ENCODE results near the gene DPP7.
"Not testable (repeated sequence)": the region's sequence is repeated elsewhere in the genome, so short reads cannot be mapped to it uniquely, and the experiment has no call there.

Gene DPP7

GRCh38 chr9:137064027-137064879 is 50.3 kb downstream of the DPP7 start:
- H3K9me3 ChIP-seq (ENCODE audit: control insufficient read depth, low read length): no peaks in the 10 kb centered on the region
- H3K4me1 ChIP-seq (ENCODE audit: control insufficient read depth, insufficient read depth, low read length): peaks cover 29% of the 10 kb centered on the region
- H3K27me3 ChIP-seq (ENCODE audit: control insufficient read depth, insufficient read depth, low read length): peaks cover 9% of the 10 kb centered on the region
- no peak overlapping the region for H3K4me3 ChIP-seq (ENCODE audit: low read length)
- H3K9ac ChIP-seq (ENCODE audit: low read length): no peak overlapping the region
- no peaks in the 10 kb centered on the region for H3K36me3 ChIP-seq (ENCODE audit: control insufficient read depth, insufficient read depth, low read length)

- no peak overlapping the region for H3K4me3 ChIP-seq (ENCODE audit: low read length)
- no peaks in the 10 kb centered on the region for H3K9me3 ChIP-seq (ENCODE audit: control insufficient read depth, low read length)
- no peaks in the 10 kb centered on the region for H3K36me3 ChIP-seq (ENCODE audit: control insufficient read depth, insufficient read depth, low read length)
- H3K27me3 ChIP-seq (ENCODE audit: control insufficient read depth, insufficient read depth, low read length): peaks cover 6% of the 10 kb centered on the region
- peaks cover 21% of the 10 kb centered on the region for H3K4me1 ChIP-seq (ENCODE audit: control insufficient read depth, insufficient read depth, low read length)
- no peak overlapping the region for H3K9ac ChIP-seq (ENCODE audit: low read length)
Observed at GRCh38 chr9:137063311-137064026, 51.1 kb downstream of the DPP7 start.

GRCh38 chr9:137062798-137063197 is 51.7 kb downstream of the DPP7 start:
- H3K9ac ChIP-seq (ENCODE audit: low read length); H3K9me3 ChIP-seq (ENCODE audit: control insufficient read depth, low read length); H3K4me3 ChIP-seq (ENCODE audit: low read length); H3K27me3 ChIP-seq (ENCODE audit: control insufficient read depth, insufficient read depth, low read length); H3K36me3 ChIP-seq (ENCODE audit: control insufficient read depth, insufficient read depth, low read length): not testable (repeated sequence)
- peaks cover 15% of the 10 kb centered on the region for H3K4me1 ChIP-seq (ENCODE audit: control insufficient read depth, insufficient read depth, low read length)

- no peak overlapping the region for H3K9ac ChIP-seq (ENCODE audit: low read length)
- no peaks in the 10 kb centered on the region for H3K36me3 ChIP-seq (ENCODE audit: control insufficient read depth, insufficient read depth, low read length)
- no peaks in the 10 kb centered on the region for H3K27me3 ChIP-seq (ENCODE audit: control insufficient read depth, insufficient read depth, low read length)
- peaks cover 17% of the 10 kb centered on the region for H3K4me1 ChIP-seq (ENCODE audit: control insufficient read depth, insufficient read depth, low read length)
- H3K9me3 ChIP-seq (ENCODE audit: control insufficient read depth, low read length): no peaks in the 10 kb centered on the region
- no peak overlapping the region for H3K4me3 ChIP-seq (ENCODE audit: low read length)
Observed at GRCh38 chr9:137062384-137062783, 52.1 kb downstream of the DPP7 start.

Data from mucosa of stomach (tissue), 1 donor.